ENCODE measurements around the gene STOML1.

- TF ChIP-seq, protein P1, sequence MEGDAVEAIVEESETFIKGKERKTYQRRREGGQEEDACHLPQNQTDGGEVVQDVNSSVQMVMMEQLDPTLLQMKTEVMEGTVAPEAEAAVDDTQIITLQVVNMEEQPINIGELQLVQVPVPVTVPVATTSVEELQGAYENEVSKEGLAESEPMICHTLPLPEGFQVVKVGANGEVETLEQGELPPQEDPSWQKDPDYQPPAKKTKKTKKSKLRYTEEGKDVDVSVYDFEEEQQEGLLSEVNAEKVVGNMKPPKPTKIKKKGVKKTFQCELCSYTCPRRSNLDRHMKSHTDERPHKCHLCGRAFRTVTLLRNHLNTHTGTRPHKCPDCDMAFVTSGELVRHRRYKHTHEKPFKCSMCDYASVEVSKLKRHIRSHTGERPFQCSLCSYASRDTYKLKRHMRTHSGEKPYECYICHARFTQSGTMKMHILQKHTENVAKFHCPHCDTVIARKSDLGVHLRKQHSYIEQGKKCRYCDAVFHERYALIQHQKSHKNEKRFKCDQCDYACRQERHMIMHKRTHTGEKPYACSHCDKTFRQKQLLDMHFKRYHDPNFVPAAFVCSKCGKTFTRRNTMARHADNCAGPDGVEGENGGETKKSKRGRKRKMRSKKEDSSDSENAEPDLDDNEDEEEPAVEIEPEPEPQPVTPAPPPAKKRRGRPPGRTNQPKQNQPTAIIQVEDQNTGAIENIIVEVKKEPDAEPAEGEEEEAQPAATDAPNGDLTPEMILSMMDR (IDR thresholded peaks at IDR 0.05), result no peak
- TF ChIP-seq EP300 (IDR thresholded peaks at IDR 0.05), result no peak
Measured at GRCh38 chr15:73965758-73966113, 26.4 kb downstream of the STOML1 start.
